C4-2B (cell line): ENCODE data around the gene NT5DC3.

Experiments
- H3K27ac ChIP-seq: fragments of 450-650 bp; 2 replicates; pipeline ENCODE4 v1.5.1; 2017
- CTCF ChIP-seq: fragments of 450-650 bp; conservative IDR thresholded peaks from 2 replicates; pipeline ENCODE4 v1.5.1; 2017; ENCODE audit warnings: mild to moderate bottlenecking
- ZFX ChIP-seq: fragments of 450-650 bp; IDR thresholded peaks from 2 replicates; pipeline ENCODE4 v1.6.1; 2017

Gene NT5DC3

GRCh38 chr12:103840876-103841689 lies at the start of gene NT5DC3:
Gene NT5DC3, minus strand, starts transcription at chr12:103841234. Its CDS starts 78 bp downstream, at chr12:103841156.
- TF ChIP-seq CTCF: no peak
- TF ChIP-seq ZFX: peak; percentile 58
- peak within 1 kb of the TSS; percentile 78 for H3K27ac ChIP-seq

- no peak for TF ChIP-seq ZFX
- TF ChIP-seq CTCF: no peak
- no peak overlapping the region for H3K27ac ChIP-seq
Measured at GRCh38 chr12:103887738-103888137, 46.7 kb upstream of the NT5DC3 start.

- TF ChIP-seq ZFX: no peak
- TF ChIP-seq CTCF: no peak
Measured at GRCh38 chr12:103886195-103886797, 45.3 kb upstream of the NT5DC3 start.

GRCh38 chr12:103884316-103884715 lies 43.3 kb upstream of the NT5DC3 start:
- no peak overlapping the region for H3K27ac ChIP-seq
- TF ChIP-seq ZFX: no peak
- peak; percentile 27 for TF ChIP-seq CTCF

More at GRCh38 chr12:103886195-103886797, 45.3 kb upstream of the NT5DC3 start:
- no peak overlapping the region for H3K27ac ChIP-seq

GRCh38 chr12:103883908-103884307 lies 42.9 kb upstream of the NT5DC3 start:
- TF ChIP-seq ZFX (no peak), CTCF (no peak)
- H3K27ac ChIP-seq: no peak overlapping the region

- TF ChIP-seq ZFX (no peak), CTCF (no peak)
- no peak overlapping the region for H3K27ac ChIP-seq
Measured at GRCh38 chr12:103882861-103883596, 42.0 kb upstream of the NT5DC3 start.

GRCh38 chr12:103881261-103881660 lies 40.2 kb upstream of the NT5DC3 start:
- no peak overlapping the region for H3K27ac ChIP-seq
- no peak for TF ChIP-seq ZFX
- TF ChIP-seq CTCF: no peak
